Activated T-cell treated with anti-CD3 and anti-CD28 coated beads, Interleukin-2, amount 50 U/mL, for 4 hours (primary cell): ENCODE results near the gene ZDHHC8. TPM values are rescaled to one million over a fixed set of nuclear protein-coding genes. Genes with fewer than 3 reads are reported as not detected.

ENCODE experiments used
- ATAC-seq, 2 donors: fragments of 200-7000 bp; cut with Tn5 transposase; one replicate each; pipeline ENCODE4 v1.10.0; 2021
- DNase-seq: peaks from one replicate; pipeline ENCODE4 v3.0.0-alpha.2; 2020
- H3K27me3 Mint-ChIP-seq: one replicate; pipeline ENCODE4 v1.8.0; 2021; ENCODE audit warnings: low read depth, mixed read lengths
- H3K36me3 Mint-ChIP-seq: one replicate; pipeline ENCODE4 v1.8.0; 2022; ENCODE audit warnings: mixed read lengths; ENCODE audit not compliant: insufficient read depth
- H3K4me1 Mint-ChIP-seq: one replicate; pipeline ENCODE4 v1.8.0; 2021; ENCODE audit warnings: low read depth, mixed read lengths
- H3K4me3 Mint-ChIP-seq: one replicate; pipeline ENCODE4 v1.8.0; 2021; ENCODE audit warnings: mild to moderate bottlenecking, moderate library complexity, mixed read lengths
- H3K9me3 Mint-ChIP-seq: one replicate; pipeline ENCODE4 v1.8.0; 2021; ENCODE audit warnings: mixed read lengths
- total RNA-seq, 3 donors: library from RNA; stranded (reverse); gene quantifications; one replicate each; pipeline ENCODE4 v1.2.1, GENCODE V29; 2021

ZDHHC8 gene
- total RNA-seq, 3 donors from 2014 or later = 88.2 to 99.5 (median 89.5) TPM

DNA sequence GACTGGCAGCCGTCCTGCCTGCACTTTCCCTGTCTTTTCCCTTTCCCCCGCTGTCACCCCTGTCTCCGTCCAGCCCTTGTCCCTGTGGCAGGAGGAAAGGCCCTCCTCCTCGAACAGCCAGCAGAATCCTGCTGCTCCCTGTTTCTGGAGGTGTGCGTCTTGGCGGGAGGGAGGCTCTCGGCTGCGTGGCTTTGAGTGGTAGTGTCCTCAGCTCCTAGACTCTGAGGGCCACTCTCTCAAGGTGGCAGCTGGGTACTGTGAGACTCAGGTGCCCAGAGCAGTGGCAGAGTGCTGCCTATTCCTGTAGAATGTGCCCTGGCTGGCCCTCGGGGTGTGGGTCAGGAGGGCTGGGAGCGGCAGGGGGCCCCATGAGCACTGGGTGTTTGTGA lies 24.8 kb upstream of the ZDHHC8 start:
- DNase-seq = no peak
- no peaks in the 10 kb centered on the region for H3K27me3 Mint-ChIP-seq
- H3K4me1 Mint-ChIP-seq = peaks cover 7% of the 10 kb centered on the region
- no peak for ATAC-seq
- no peak overlapping the region for H3K4me3 Mint-ChIP-seq
- H3K9me3 Mint-ChIP-seq = no peaks in the 10 kb centered on the region
- H3K36me3 Mint-ChIP-seq = peaks cover 8% of the 10 kb centered on the region

GRCh38 chr22:20107471-20107901 lies 24.1 kb upstream of the ZDHHC8 start:
- DNase-seq = no peak
- H3K9me3 Mint-ChIP-seq = no peaks in the 10 kb centered on the region
- H3K4me1 Mint-ChIP-seq = peaks cover 4% of the 10 kb centered on the region
- no peaks in the 10 kb centered on the region for H3K27me3 Mint-ChIP-seq
- ATAC-seq = no peak
- H3K4me3 Mint-ChIP-seq = no peak overlapping the region
- peaks cover 6% of the 10 kb centered on the region for H3K36me3 Mint-ChIP-seq

- no peaks in the 10 kb centered on the region for H3K27me3 Mint-ChIP-seq
- H3K4me3 Mint-ChIP-seq = no peak overlapping the region
- H3K9me3 Mint-ChIP-seq = no peaks in the 10 kb centered on the region
- H3K4me1 Mint-ChIP-seq = peaks cover 4% of the 10 kb centered on the region
- peaks cover 6% of the 10 kb centered on the region for H3K36me3 Mint-ChIP-seq
- ATAC-seq (no peak), DNase-seq (no peak)
Observed at GRCh38 chr22:20107951-20108756, 23.4 kb upstream of the ZDHHC8 start.

DNA sequence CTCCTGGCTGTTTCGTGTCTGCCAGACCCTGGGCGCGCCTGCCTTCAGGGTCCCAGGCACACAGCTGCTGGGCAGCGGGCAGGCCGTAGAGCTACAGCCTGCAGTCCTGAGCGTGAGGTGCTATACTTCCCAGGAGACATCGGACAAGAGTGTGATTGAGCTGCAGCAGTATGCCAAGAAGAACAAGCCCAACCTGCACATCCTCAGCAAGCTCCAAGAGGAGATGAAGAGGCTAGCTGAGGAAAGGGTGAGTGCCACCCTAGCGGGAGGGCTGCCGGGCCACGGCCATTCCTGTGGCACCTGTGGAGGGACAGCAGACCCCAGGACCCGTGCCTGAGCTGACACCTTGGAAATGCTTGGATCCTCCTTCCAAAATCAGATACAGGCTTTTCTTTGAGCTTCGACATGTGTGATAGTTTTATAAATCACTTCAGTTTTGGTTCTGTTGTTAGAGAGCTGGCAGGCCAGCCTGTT lies 22.8 kb upstream of the ZDHHC8 start:
- no peak for ATAC-seq
- peaks cover 4% of the 10 kb centered on the region for H3K4me1 Mint-ChIP-seq

GRCh38 chr22:20109411-20110358 lies 21.9 kb upstream of the ZDHHC8 start:
- Mint-ChIP-seq H3K27me3 (no peaks in the 10 kb centered on the region), H3K36me3 (peaks cover 8% of the 10 kb centered on the region)
- no peak for ATAC-seq

More for the DNA sequence above, 22.8 kb upstream of the ZDHHC8 start:
- Mint-ChIP-seq H3K4me3 (no peak overlapping the region), H3K27me3 (no peaks in the 10 kb centered on the region), H3K9me3 (no peaks in the 10 kb centered on the region), H3K36me3 (peaks cover 6% of the 10 kb centered on the region)
- no peak for DNase-seq

GRCh38 chr22:20110359-20110985 lies 21.1 kb upstream of the ZDHHC8 start:
- H3K27me3 Mint-ChIP-seq = no peaks in the 10 kb centered on the region
- no peak for ATAC-seq
- no peak for DNase-seq
- no peak overlapping the region for H3K4me3 Mint-ChIP-seq
- H3K9me3 Mint-ChIP-seq = no peaks in the 10 kb centered on the region
- H3K4me1 Mint-ChIP-seq = peaks cover 14% of the 10 kb centered on the region
- peaks cover 8% of the 10 kb centered on the region for H3K36me3 Mint-ChIP-seq

More at GRCh38 chr22:20109411-20110358, 21.9 kb upstream of the ZDHHC8 start:
- Mint-ChIP-seq H3K4me3 (no peak overlapping the region), H3K9me3 (no peaks in the 10 kb centered on the region), H3K4me1 (peaks cover 9% of the 10 kb centered on the region)
- no peak for DNase-seq

DNA sequence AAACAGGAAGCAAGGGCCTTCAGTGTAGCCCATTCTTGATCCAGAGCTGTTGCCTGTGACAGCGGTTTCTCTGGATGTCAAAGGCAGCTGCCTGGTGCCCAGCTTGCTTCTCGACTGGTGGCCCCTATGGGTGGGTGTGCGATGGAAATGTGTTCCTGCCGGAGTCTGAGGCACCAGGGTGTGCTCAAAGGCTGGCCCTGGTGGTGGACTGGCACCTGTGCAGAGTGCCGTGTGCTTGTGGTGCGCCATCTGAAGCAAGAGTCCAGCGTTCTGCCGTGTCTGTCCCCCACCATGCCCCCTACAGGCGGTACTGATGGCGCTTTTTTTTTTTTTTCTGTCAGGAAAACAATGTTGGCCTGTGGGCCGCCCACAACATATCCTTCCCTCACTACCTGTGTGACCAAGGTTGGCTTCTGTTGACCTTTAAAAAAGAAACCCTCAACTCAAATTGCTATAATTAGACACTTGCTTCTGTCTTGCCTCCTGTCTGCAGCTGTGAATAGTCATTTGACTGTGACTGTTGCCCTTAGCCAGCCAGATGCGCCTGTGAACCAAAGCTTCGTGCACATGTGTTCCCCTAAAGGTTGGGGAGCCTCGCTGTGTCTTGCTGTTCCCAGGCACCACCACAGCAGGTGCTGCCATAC lies 20.4 kb upstream of the ZDHHC8 start:
- no peak overlapping the region for H3K4me3 Mint-ChIP-seq
- H3K27me3 Mint-ChIP-seq = no peaks in the 10 kb centered on the region
- no peaks in the 10 kb centered on the region for H3K9me3 Mint-ChIP-seq
- DNase-seq (no peak), ATAC-seq (peak; percentile 53 to 56)
- peaks cover 8% of the 10 kb centered on the region for H3K36me3 Mint-ChIP-seq
- H3K4me1 Mint-ChIP-seq = peaks cover 14% of the 10 kb centered on the region

DNA sequence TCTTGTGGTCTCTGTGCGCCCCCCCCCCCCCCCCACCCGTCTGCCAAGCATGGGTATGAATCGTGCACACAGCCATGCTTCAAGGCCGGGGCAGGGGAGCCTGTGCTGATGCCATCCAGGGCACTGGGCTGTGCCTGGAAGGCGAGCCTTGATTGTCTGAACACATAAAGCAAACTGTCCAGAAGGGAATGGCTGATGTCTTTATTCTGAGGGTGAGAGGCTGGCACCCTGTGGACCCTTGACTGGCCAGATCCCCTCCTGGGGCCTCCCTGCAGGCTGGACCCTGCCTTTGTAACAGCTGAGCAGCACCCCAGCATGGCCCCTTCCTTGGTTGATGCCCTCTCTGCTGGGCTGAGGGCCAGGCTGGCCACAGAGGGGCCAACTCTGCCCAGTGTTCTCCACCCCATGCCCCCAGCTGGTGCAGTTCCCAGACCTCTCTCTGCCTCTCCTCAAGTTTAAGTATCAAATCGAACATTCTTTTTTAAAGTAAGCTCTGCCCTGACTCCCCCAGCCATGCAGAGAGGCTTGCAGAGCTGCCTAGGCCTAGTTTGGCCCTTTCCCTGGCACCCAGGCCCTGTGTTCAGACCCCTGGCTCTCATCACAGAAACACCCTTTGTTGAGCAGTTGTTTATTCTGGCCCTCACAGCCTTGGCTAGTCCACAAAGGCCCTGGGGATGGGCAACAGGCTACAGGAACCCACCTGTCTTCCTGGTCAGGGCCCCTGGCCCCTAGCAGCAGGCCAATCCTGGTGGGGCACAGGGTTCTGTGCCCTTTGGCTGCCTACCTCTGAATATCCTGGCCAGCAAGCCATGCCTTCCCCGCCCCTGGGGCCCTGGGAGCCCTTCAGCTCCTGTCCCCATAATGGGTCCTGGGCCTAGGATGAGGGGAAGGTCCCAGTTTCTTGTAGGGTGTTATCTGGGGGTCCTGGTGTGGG lies 19.6 kb upstream of the ZDHHC8 start:
- ATAC-seq (peak in 1 of 2 donors; percentile 9), DNase-seq (no peak)
- peaks cover 14% of the 10 kb centered on the region for H3K4me1 Mint-ChIP-seq
- H3K36me3 Mint-ChIP-seq = peaks cover 8% of the 10 kb centered on the region
- no peaks in the 10 kb centered on the region for H3K27me3 Mint-ChIP-seq
- no peak overlapping the region for H3K4me3 Mint-ChIP-seq
- no peaks in the 10 kb centered on the region for H3K9me3 Mint-ChIP-seq

- no peak for DNase-seq
- ATAC-seq = no peak
- Mint-ChIP-seq H3K27me3 (no peaks in the 10 kb centered on the region), H3K4me3 (no peak overlapping the region), H3K36me3 (peaks cover 8% of the 10 kb centered on the region), H3K4me1 (peaks cover 14% of the 10 kb centered on the region), H3K9me3 (no peaks in the 10 kb centered on the region)
Observed at GRCh38 chr22:20112623-20113511, 18.7 kb upstream of the ZDHHC8 start.

- Mint-ChIP-seq H3K4me3 (peak overlapping the region; percentile 24), H3K4me1 (peaks cover 17% of the 10 kb centered on the region), H3K9me3 (no peaks in the 10 kb centered on the region)
Observed at GRCh38 chr22:20113551-20114310, 17.9 kb upstream of the ZDHHC8 start.

GRCh38 chr22:20114506-20115475 lies 16.8 kb upstream of the ZDHHC8 start:
- ATAC-seq (no peak), DNase-seq (no peak)
- Mint-ChIP-seq H3K27me3 (no peaks in the 10 kb centered on the region), H3K9me3 (no peaks in the 10 kb centered on the region), H3K4me1 (peaks cover 26% of the 10 kb centered on the region), H3K4me3 (peak overlapping the region; percentile 88), H3K36me3 (peaks cover 14% of the 10 kb centered on the region)

More at GRCh38 chr22:20113551-20114310, 17.9 kb upstream of the ZDHHC8 start:
- Mint-ChIP-seq H3K36me3 (peaks cover 9% of the 10 kb centered on the region), H3K27me3 (no peaks in the 10 kb centered on the region)
- DNase-seq (no peak), ATAC-seq (no peak)
